Spinal cord (tissue), 10 donors: ENCODE data around the gene ANKRD60. TPM values are rescaled to one million over a fixed set of nuclear protein-coding genes. Genes with fewer than 3 reads are reported as not detected.

Experiments
- DNase-seq, 6 donors: peaks; one replicate each; pipeline versions ENCODE4 v3.0.0 to v3.0.0-alpha.2; 2013 to 2015; ENCODE audit warnings: low spot score in 6 of 6, low read depth in 4 of 6
- H3K27ac ChIP-seq: one replicate; pipeline ENCODE4 v1.5.1; 2013; ENCODE audit warnings: low read depth, low read length, control low read depth
- H3K27me3 ChIP-seq: one replicate; pipeline ENCODE4 v1.6.1; 2013; ENCODE audit warnings: low read length; ENCODE audit not compliant: control insufficient read depth, insufficient read depth
- H3K36me3 ChIP-seq: one replicate; pipeline ENCODE4 v1.6.1; 2013; ENCODE audit warnings: low read length; ENCODE audit not compliant: control insufficient read depth, insufficient read depth
- H3K4me1 ChIP-seq: one replicate; pipeline ENCODE4 v1.6.1; 2013; ENCODE audit warnings: low read length; ENCODE audit not compliant: control insufficient read depth, insufficient read depth
- H3K4me3 ChIP-seq: one replicate; pipeline ENCODE4 v1.5.1; 2013; ENCODE audit warnings: low read depth, low read length, control low read depth
- H3K9me3 ChIP-seq: one replicate; pipeline ENCODE4 v1.6.1; 2013; ENCODE audit warnings: low read length; ENCODE audit not compliant: control insufficient read depth, insufficient read depth
- WGBS: methylation state at CpG from one replicate; pipeline ENCODE4 v1.1.5; 2013; ENCODE audit warnings: missing lambda C conversion rate; ENCODE audit not compliant: insufficient coverage; 5-methylcytosine and 5-hydroxymethylcytosine counted together
- polyA plus RNA-seq, 2 donors: library from polyadenylated mRNA; unstranded; fragments of 120-200 nt; gene quantifications; one replicate each; pipeline ENCODE4 v1.2.1, GENCODE V29; 2013; ENCODE audit not compliant: insufficient read length in 2 of 2
- total RNA-seq, 2 donors: library from RNA; depleted of rRNA in 1 of 2; stranded (reverse); fragments of 120-200 nt in 1 of 2; fragments of >200 nt in 1 of 2; gene quantifications; one replicate each; pipeline versions ENCODE4 v1.2.3 to v1.2.4, GENCODE V29; 2013 to 2014
- donor health status: healthy.

ANKRD60 gene
- total and polyA plus RNA-seq, 4 donors = not detected

DNA sequence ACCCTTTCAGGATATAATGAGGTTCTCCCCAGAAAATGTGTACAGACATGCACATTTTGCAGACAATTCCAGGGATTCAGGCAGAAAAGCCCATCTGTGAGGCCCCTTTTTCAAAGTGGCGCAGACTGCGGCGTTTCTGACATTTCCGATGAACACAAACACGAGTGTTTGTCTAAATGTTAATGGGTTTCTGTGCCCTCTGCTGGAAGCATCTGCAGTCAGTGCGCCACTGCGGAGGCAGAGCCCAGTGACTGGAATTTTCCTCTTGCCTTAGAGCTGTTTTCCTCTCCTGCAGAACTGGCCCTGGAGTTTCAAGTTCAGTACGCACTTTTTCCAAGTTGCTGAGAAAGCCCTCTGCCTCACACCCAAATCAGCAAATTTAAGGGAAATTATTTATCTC, 15.3 kb downstream of the ANKRD60 start:
- peak in 3 of 6 donors; percentile 39 to 89 (median 68) for DNase-seq
- 7% methylated on average over 7 of the region's 8 CpGs for WGBS

DNA sequence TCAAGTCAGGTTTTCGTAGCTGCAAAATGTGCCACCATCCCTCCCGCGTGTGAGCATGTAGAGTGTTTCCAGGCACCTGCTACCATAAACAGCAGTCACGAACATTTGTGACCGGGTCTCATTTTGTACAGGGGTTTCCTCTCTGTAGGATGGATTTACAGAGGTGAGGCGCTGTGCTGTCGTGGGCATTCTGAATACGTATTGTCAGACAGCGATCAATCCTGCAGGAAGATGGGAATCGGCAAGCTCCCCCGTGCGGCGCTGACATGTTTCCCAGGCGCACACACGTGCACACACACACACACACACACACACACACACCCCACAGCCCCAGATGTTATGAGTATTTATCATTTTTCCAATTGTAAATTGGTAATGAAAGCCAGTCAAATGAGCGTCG, 15.8 kb downstream of the ANKRD60 start:
- peak in 1 of 6 donors; percentile 79 for DNase-seq
- WGBS = 40% methylated on average over 6 of the region's 17 CpGs
- no peak overlapping the region for H3K4me3 ChIP-seq
- peaks cover 2% of the 10 kb centered on the region for H3K9me3 ChIP-seq
- no peaks in the 10 kb centered on the region for H3K36me3 ChIP-seq
- no peaks in the 10 kb centered on the region for H3K27me3 ChIP-seq
- H3K4me1 ChIP-seq = peaks cover 24% of the 10 kb centered on the region
- H3K27ac ChIP-seq = peak overlapping the region; percentile 63

More for the DNA sequence above, 15.3 kb downstream of the ANKRD60 start:
- no peaks in the 10 kb centered on the region for H3K27me3 ChIP-seq
- H3K4me1 ChIP-seq = peaks cover 24% of the 10 kb centered on the region
- peak overlapping the region; percentile 63 for H3K27ac ChIP-seq
- H3K36me3 ChIP-seq = no peaks in the 10 kb centered on the region
- H3K9me3 ChIP-seq = peaks cover 2% of the 10 kb centered on the region
- no peak overlapping the region for H3K4me3 ChIP-seq

DNA sequence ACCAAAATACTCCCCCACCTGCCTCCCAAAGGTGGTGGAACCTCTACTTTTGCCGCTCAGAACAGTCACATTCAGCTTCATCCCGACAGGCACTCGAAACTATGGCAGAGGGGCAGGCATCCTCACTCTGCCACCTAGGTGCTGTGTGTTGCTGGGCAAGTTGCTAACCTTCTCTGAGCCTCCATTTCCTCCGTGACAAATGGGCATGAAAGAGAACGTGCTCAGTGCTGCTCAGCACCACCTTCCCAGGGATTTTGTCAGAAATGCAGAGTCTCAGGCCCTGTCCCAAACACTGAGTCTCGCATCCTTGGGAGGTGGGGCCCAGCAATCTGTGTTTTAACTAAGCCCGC, 18.1 kb downstream of the ANKRD60 start:
- Histone ChIP-seq H3K4me1 (peaks cover 24% of the 10 kb centered on the region), H3K27me3 (no peaks in the 10 kb centered on the region), H3K27ac (no peak overlapping the region), H3K36me3 (no peaks in the 10 kb centered on the region), H3K9me3 (peaks cover 2% of the 10 kb centered on the region), H3K4me3 (no peak overlapping the region)
- DNase-seq = no peak
- WGBS = 96% methylated on average over 7 of the region's 7 CpGs

DNA sequence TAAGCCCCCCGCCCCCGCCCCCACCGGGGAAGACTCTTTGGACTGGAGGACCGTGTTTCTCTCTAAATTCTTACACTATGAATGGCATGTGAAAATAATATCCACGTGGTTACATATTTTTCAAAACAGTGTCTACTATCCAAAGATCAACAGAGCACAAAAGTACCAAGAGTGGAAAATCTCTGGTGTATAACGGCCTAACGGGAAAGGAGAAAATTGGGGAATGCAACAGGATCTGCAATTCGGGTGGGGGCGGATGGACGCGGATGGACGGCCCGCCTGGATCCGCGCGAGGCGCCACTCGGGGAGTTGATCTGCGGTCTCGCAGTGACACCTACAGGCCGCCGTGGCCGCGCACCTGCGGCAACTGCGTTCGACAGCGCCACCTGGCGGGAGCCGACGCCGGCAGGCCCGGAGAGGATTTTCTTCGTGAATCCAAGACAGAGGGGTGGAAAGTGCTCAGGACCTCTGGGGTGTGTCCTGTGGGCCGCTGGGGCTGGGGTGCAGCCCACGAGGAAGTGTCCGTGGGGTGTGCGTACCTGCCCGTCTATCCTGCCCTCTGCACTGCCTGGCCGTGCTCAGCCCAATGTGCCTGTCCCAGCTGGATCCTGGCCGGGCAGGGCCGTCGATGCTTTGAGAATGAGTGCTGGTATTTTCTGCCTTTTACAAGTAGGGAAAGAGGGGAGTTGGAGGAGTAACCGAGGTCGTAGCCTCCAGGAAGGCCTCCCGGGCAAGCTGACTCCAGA, 18.6 kb downstream of the ANKRD60 start:
- peak in 5 of 6 donors; percentile 57 to 86 (median 65) for DNase-seq
- 1% methylated on average over 35 of the region's 46 CpGs for WGBS
- no peak overlapping the region for H3K4me3 ChIP-seq

DNA sequence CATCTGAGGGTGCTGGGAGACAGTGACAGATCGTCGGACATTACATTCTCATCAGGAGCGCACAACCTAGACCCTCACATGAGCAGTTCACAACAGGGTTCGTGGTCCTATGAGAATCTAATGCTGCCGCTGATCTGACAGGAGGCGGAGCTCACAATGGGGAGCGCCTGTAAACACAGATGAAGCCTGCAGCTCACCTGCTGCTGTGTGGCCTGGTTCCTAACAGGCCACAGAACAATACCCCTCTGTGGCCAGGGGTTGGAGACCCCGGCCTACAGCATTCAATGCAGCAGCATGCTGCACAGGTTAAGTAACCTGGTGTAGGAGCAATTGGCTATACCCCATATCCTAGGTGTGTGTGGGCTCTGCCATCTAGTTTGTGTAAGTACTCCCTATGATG, 19.5 kb downstream of the ANKRD60 start:
- H3K4me1 ChIP-seq = peaks cover 21% of the 10 kb centered on the region
- no peak for DNase-seq
- no peak overlapping the region for H3K27ac ChIP-seq
- H3K36me3 ChIP-seq = no peaks in the 10 kb centered on the region
- H3K27me3 ChIP-seq = no peaks in the 10 kb centered on the region
- no peak overlapping the region for H3K4me3 ChIP-seq
- peaks cover 2% of the 10 kb centered on the region for H3K9me3 ChIP-seq
- 69% methylated on average over 5 of the region's 8 CpGs for WGBS

More for the DNA sequence above, 18.6 kb downstream of the ANKRD60 start:
- Histone ChIP-seq H3K36me3 (no peaks in the 10 kb centered on the region), H3K4me1 (peaks cover 24% of the 10 kb centered on the region), H3K27ac (no peak overlapping the region), H3K27me3 (no peaks in the 10 kb centered on the region), H3K9me3 (peaks cover 2% of the 10 kb centered on the region)

DNA sequence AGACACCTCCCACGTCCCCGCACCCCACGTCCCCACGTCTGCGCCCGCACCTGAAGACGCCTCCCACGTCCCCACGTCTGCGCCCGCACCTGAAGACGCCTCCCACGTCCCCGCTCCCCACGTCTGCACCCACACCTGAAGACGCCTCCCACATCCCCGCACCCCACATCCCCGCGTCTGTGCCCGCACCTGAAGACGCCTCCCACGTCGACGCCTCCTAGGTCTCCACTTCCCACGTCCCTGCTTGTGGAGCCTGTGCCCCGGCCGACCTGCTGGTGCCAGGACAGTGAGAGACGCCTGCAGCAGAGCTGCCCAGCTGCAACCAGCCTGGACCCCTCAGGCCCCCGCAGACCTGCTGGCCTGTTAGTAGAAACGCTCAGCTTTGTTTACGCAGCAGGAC, 22.6 kb downstream of the ANKRD60 start:
- H3K36me3 ChIP-seq = no peaks in the 10 kb centered on the region
- no peak overlapping the region for H3K27ac ChIP-seq
- H3K9me3 ChIP-seq = no peaks in the 10 kb centered on the region
- no peak overlapping the region for H3K4me3 ChIP-seq
- H3K4me1 ChIP-seq = peaks cover 6% of the 10 kb centered on the region
- 93% methylated on average over 31 of the region's 31 CpGs for WGBS
- no peaks in the 10 kb centered on the region for H3K27me3 ChIP-seq
- DNase-seq = no peak

DNA sequence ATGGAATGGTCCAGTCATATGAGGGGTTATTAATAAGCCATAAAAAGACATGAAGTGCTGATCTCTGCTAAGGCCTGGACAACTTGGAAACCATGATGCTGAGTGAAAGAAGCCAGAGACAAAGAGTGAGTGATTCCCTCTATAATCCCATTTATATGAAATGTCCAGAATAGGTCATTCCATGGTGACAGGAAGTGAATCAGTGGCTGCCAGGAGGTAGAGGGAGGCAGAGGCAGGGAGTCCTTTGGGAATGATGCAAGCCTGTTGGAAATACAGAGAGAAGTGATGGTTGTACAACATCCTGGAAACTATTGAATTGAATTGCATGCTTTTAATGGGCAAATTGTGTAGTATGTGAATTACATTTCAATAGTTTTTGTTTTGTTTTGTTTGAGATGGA, 26.4 kb downstream of the ANKRD60 start:
- no peaks in the 10 kb centered on the region for H3K27me3 ChIP-seq
- no peak for DNase-seq
- no peak overlapping the region for H3K4me3 ChIP-seq
- no peaks in the 10 kb centered on the region for H3K36me3 ChIP-seq
- H3K9me3 ChIP-seq = no peaks in the 10 kb centered on the region
- H3K27ac ChIP-seq = no peak overlapping the region
- peaks cover 7% of the 10 kb centered on the region for H3K4me1 ChIP-seq

DNA sequence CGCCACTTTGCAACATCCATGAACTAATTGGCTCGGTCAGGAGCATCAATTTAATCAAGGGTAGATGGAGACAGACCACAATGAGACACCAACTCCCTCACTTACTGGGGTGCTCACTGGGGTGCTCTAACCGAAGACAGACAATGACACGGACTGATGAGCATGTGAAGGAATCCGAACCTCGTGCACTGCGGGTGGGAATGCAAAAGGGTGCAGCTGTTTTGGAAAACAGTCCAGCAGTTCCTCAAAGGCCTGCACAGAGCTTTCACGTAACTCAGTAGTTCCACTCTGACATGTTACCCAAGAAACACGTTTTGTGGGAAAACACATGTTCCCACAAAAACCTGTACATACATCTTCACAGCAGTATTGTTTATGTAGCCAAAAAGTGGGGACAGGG, 26.8 kb downstream of the ANKRD60 start:
- H3K9me3 ChIP-seq = no peaks in the 10 kb centered on the region
- H3K4me1 ChIP-seq = peaks cover 7% of the 10 kb centered on the region
- H3K4me3 ChIP-seq = no peak overlapping the region
- no peaks in the 10 kb centered on the region for H3K36me3 ChIP-seq
- no peaks in the 10 kb centered on the region for H3K27me3 ChIP-seq
- no peak overlapping the region for H3K27ac ChIP-seq
- DNase-seq = no peak
- 81% methylated on average over 8 of the region's 9 CpGs for WGBS

DNA sequence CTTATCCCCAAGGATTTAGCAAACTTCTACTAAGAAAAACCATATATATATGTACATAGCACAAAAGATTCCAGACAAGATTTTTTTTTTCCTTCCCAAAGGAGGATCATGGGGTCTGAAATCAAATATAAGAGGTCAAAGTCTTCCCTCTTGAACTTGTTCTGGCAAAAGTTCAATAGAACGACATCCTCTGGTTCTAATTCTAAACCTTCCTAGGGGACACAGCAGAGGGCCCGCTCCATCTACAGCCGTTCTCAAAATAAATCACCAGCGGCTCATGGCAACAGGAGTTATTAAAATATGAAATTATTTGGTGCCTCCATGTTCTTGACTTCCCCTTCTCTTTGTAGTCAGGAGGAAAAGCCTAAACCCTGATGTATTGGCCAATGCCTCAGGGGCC, 29.0 kb downstream of the ANKRD60 start:
- Histone ChIP-seq H3K4me3 (no peak overlapping the region), H3K27ac (no peak overlapping the region), H3K9me3 (no peaks in the 10 kb centered on the region), H3K4me1 (peaks cover 7% of the 10 kb centered on the region), H3K36me3 (no peaks in the 10 kb centered on the region), H3K27me3 (no peaks in the 10 kb centered on the region)
- no CpG with 5 or more reads among the region's 4 CpGs for WGBS
- no peak for DNase-seq

DNA sequence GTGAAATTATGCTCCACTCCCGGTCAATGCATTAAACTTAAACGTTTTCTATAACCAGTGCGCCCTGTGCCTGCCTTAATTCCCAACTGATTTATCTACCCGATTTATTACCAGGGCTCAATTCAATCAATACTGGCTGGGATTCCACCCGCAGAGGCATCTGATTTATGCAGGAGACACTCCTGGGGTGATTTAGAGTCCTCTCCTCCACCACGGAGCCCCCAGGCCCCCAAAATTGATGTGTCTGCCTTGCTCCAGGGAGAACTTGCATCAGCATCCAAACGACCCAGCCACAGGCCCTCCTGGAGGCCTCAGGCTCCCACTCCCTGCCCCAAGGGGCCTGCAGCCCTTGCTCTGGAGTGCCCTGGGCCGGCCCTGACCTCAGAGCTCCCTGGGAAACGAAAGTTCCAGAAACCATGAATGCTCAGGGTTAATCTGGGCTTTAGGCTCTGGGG, 29.5 kb downstream of the ANKRD60 start:
- no peaks in the 10 kb centered on the region for H3K36me3 ChIP-seq
- peaks cover 7% of the 10 kb centered on the region for H3K4me1 ChIP-seq
- 54% methylated on average over 7 of the region's 9 CpGs for WGBS
- no peak overlapping the region for H3K27ac ChIP-seq
- no peaks in the 10 kb centered on the region for H3K9me3 ChIP-seq
- DNase-seq = peak in 1 of 6 donors; percentile 80
- no peak overlapping the region for H3K4me3 ChIP-seq
- no peaks in the 10 kb centered on the region for H3K27me3 ChIP-seq
